Endodermal cell (in vitro differentiated cells): ENCODE data around the gene SSNA1. TPM values are rescaled to one million over a fixed set of nuclear protein-coding genes. Genes with fewer than 3 reads are reported as not detected.

ENCODE experiments used
- DNase-seq: peaks from one replicate; pipeline ENCODE4 v3.0.0-alpha.2; 2017
- H3K27ac ChIP-seq: 2 replicates; pipeline ENCODE4 v1.5.1; 2013; ENCODE audit warnings: mild to moderate bottlenecking, low read depth, low read length, moderate library complexity
- H3K27me3 ChIP-seq: 2 replicates; pipeline ENCODE4 v1.6.1; 2013; ENCODE audit warnings: mild to moderate bottlenecking, low read length, moderate library complexity; ENCODE audit not compliant: insufficient read depth, control insufficient read depth, poor library complexity, severe bottlenecking
- H3K36me3 ChIP-seq: 2 replicates; pipeline ENCODE4 v1.7.0; 2013; ENCODE audit warnings: mild to moderate bottlenecking, low read length, moderate library complexity; ENCODE audit not compliant: control insufficient read depth, insufficient read depth
- H3K4me1 ChIP-seq: one replicate; pipeline ENCODE4 v1.7.0; 2013; ENCODE audit warnings: low read length; ENCODE audit not compliant: control insufficient read depth, insufficient read depth
- H3K4me3 ChIP-seq: 2 replicates; pipeline ENCODE4 v1.5.1; 2013; ENCODE audit warnings: mild to moderate bottlenecking, low read length, moderate library complexity
- H3K9ac ChIP-seq: 2 replicates; pipeline ENCODE4 v1.6.1; 2013; ENCODE audit warnings: mild to moderate bottlenecking, low read length, moderate library complexity; ENCODE audit not compliant: poor library complexity, severe bottlenecking; ENCODE audit errors: extremely low read depth
- H3K9me3 ChIP-seq: 2 replicates; pipeline ENCODE4 v1.6.1; 2013; ENCODE audit warnings: mild to moderate bottlenecking, low read length, moderate library complexity; ENCODE audit not compliant: control insufficient read depth
- H3K27ac Mint-ChIP-seq: 2 replicates; pipeline ENCODE4 v1.8.0; 2020; ENCODE audit warnings: mixed read lengths
- H3K27me3 Mint-ChIP-seq: 2 replicates; pipeline ENCODE4 v1.8.0; 2021; ENCODE audit warnings: mild to moderate bottlenecking, mixed read lengths; ENCODE audit not compliant: insufficient read depth
- H3K36me3 Mint-ChIP-seq: 2 replicates; pipeline ENCODE4 v1.8.0; 2020; ENCODE audit warnings: low read depth, mixed read lengths
- H3K4me1 Mint-ChIP-seq: 2 replicates; pipeline ENCODE4 v1.8.0; 2020; ENCODE audit warnings: mixed read lengths
- H3K4me3 Mint-ChIP-seq: 2 replicates; pipeline ENCODE4 v1.8.0; 2020; ENCODE audit warnings: mild to moderate bottlenecking, moderate library complexity, mixed read lengths
- H3K9me3 Mint-ChIP-seq: 2 replicates; pipeline ENCODE4 v1.8.0; 2020; ENCODE audit warnings: mild to moderate bottlenecking, mixed read lengths
- WGBS, 2 experiments: methylation state at CpG; one replicate each; pipeline versions ENCODE4 v1.1.5 to v1.1.7; 2013; ENCODE audit warnings: missing lambda C conversion rate in 2 of 2, mixed read lengths in 1 of 2; ENCODE audit not compliant: insufficient coverage in 1 of 2, insufficient read length in 1 of 2; 5-methylcytosine and 5-hydroxymethylcytosine counted together
- total RNA-seq, 2 donors: library from RNA; stranded (reverse); fragmentation: NEBNext Ultra II Directional in 1 of 2; extraction: Animal tissue kit (Norgen Biotek cat#: 25700) in 1 of 2; gene quantifications; 2 replicates in 1 of 2; 3 replicates in 1 of 2; pipeline ENCODE4 v1.2.1, GENCODE V29; 2021
- TF ChIP-seq, protein P1 (sequence below): fragments of 200-600 bp; sonication (generic); conservative IDR thresholded peaks from 2 replicates; pipeline ENCODE4 v1.5.0; 2021; ENCODE audit warnings: antibody characterized with exemption, mild to moderate bottlenecking

Gene SSNA1
- total RNA-seq, 2 donors from 2014 or later: 66.5 to 67.7 TPM

GRCh38 chr9:137200311-137201204 is 12.1 kb downstream of the SSNA1 start, which contains the start of gene TPRN:
Gene TPRN, minus strand, starts transcription at chr9:137200741. Its CDS starts 30 bp downstream, at chr9:137200711.
- H3K27ac ChIP-seq: no peak within 1 kb of the TSS
- Mint-ChIP-seq H3K9me3 (no peaks in the 10 kb centered on the region), H3K36me3 (no peaks in the 10 kb centered on the region), H3K4me3 (peak within 1 kb of the TSS; percentile 71), H3K27ac (peak within 1 kb of the TSS; percentile 86), H3K4me1 (peaks cover 27% of the 10 kb centered on the region), H3K27me3 (no peaks in the 10 kb centered on the region)
- H3K9ac ChIP-seq: no peak within 1 kb of the TSS
- peak; percentile 99 for DNase-seq
- H3K4me3 ChIP-seq: peak within 1 kb of the TSS; percentile 83
- 0% methylated on average over 36 to 118 of the region's 118 CpGs for WGBS, 2 experiments
- TF ChIP-seq, protein P1, sequence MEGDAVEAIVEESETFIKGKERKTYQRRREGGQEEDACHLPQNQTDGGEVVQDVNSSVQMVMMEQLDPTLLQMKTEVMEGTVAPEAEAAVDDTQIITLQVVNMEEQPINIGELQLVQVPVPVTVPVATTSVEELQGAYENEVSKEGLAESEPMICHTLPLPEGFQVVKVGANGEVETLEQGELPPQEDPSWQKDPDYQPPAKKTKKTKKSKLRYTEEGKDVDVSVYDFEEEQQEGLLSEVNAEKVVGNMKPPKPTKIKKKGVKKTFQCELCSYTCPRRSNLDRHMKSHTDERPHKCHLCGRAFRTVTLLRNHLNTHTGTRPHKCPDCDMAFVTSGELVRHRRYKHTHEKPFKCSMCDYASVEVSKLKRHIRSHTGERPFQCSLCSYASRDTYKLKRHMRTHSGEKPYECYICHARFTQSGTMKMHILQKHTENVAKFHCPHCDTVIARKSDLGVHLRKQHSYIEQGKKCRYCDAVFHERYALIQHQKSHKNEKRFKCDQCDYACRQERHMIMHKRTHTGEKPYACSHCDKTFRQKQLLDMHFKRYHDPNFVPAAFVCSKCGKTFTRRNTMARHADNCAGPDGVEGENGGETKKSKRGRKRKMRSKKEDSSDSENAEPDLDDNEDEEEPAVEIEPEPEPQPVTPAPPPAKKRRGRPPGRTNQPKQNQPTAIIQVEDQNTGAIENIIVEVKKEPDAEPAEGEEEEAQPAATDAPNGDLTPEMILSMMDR: no peak
- H3K9me3 ChIP-seq: no peaks in the 10 kb centered on the region
- H3K4me1 ChIP-seq: peaks cover 30% of the 10 kb centered on the region
- no peaks in the 10 kb centered on the region for H3K36me3 ChIP-seq
- no peaks in the 10 kb centered on the region for H3K27me3 ChIP-seq

- H3K4me3 Mint-ChIP-seq: peak overlapping the region; percentile 71
- H3K27ac Mint-ChIP-seq: peak overlapping the region; percentile 86
- Histone ChIP-seq H3K27ac (no peak overlapping the region), H3K27me3 (no peaks in the 10 kb centered on the region), H3K36me3 (no peaks in the 10 kb centered on the region), H3K4me3 (peak overlapping the region; percentile 83), H3K4me1 (peaks cover 31% of the 10 kb centered on the region), H3K9ac (no peak overlapping the region), H3K9me3 (no peaks in the 10 kb centered on the region)
- WGBS, 2 experiments: 25 to 28% methylated on average over 19 to 23 of the region's 23 CpGs
- no peaks in the 10 kb centered on the region for H3K9me3 Mint-ChIP-seq
- no peaks in the 10 kb centered on the region for H3K27me3 Mint-ChIP-seq
- H3K4me1 Mint-ChIP-seq: peaks cover 29% of the 10 kb centered on the region
- no peak for DNase-seq
- TF ChIP-seq, protein P1: no peak
- H3K36me3 Mint-ChIP-seq: no peaks in the 10 kb centered on the region
Observed at GRCh38 chr9:137201205-137201868, 12.9 kb downstream of the SSNA1 start.

- peaks cover 31% of the 10 kb centered on the region for H3K4me1 Mint-ChIP-seq
- no peaks in the 10 kb centered on the region for H3K27me3 ChIP-seq
Observed at GRCh38 chr9:137202966-137203365, 14.5 kb downstream of the SSNA1 start.

More at GRCh38 chr9:137202966-137203365, 14.5 kb downstream of the SSNA1 start:
- Mint-ChIP-seq H3K9me3 (no peaks in the 10 kb centered on the region), H3K36me3 (peaks cover 14% of the 10 kb centered on the region), H3K27me3 (no peaks in the 10 kb centered on the region), H3K4me3 (peak overlapping the region; percentile 10), H3K27ac (no peak overlapping the region)
- H3K4me1 ChIP-seq: peaks cover 33% of the 10 kb centered on the region
- TF ChIP-seq, protein P1: no peak
- no peak overlapping the region for H3K27ac ChIP-seq
- 94 to 95% methylated on average over 8 of the region's 8 CpGs for WGBS, 2 experiments
- DNase-seq: no peak
- no peak overlapping the region for H3K9ac ChIP-seq
- peaks cover 6% of the 10 kb centered on the region for H3K36me3 ChIP-seq
- H3K9me3 ChIP-seq: no peaks in the 10 kb centered on the region
- H3K4me3 ChIP-seq: no peak overlapping the region
